Mesothelial cell of epicardium (in vitro differentiated cells): Measurements from ENCODE around the gene NOTCH2. TPM values are rescaled to one million over a fixed set of nuclear protein-coding genes. Genes with fewer than 3 reads are reported as not detected.
"Not testable (repeated sequence)": the region's sequence is repeated elsewhere in the genome, so short reads cannot be mapped to it uniquely, and the experiment has no call there.

Source experiments
- DNase-seq, 2 experiments: peaks; one replicate each; pipeline ENCODE4 v3.0.0; 2021; ENCODE audit warnings: low spot score in 2 of 2; ENCODE audit not compliant: unreplicated experiment in 2 of 2
- H3K27ac Mint-ChIP-seq: 2 replicates; pipeline ENCODE4 v1.8.0; 2021; ENCODE audit warnings: mixed read lengths
- H3K27me3 Mint-ChIP-seq: 2 replicates; pipeline ENCODE4 v1.8.0; 2021; ENCODE audit warnings: low read depth, mixed read lengths
- H3K36me3 Mint-ChIP-seq: 2 replicates; pipeline ENCODE4 v1.8.0; 2021; ENCODE audit warnings: mixed read lengths
- H3K4me1 Mint-ChIP-seq: 2 replicates; pipeline ENCODE4 v1.8.0; 2021; ENCODE audit warnings: mixed read lengths
- H3K4me3 Mint-ChIP-seq: 2 replicates; pipeline ENCODE4 v1.8.0; 2021; ENCODE audit warnings: mild to moderate bottlenecking, moderate library complexity, mixed read lengths
- H3K9me3 Mint-ChIP-seq: 2 replicates; pipeline ENCODE4 v1.8.0; 2021; ENCODE audit warnings: mixed read lengths
- total RNA-seq: library from RNA; stranded (reverse); gene quantifications from 3 replicates; pipeline ENCODE4 v1.2.1, GENCODE V29; 2021

The NOTCH2 gene
- total RNA-seq, 1 donor from 2014 or later: 292 TPM

DNA sequence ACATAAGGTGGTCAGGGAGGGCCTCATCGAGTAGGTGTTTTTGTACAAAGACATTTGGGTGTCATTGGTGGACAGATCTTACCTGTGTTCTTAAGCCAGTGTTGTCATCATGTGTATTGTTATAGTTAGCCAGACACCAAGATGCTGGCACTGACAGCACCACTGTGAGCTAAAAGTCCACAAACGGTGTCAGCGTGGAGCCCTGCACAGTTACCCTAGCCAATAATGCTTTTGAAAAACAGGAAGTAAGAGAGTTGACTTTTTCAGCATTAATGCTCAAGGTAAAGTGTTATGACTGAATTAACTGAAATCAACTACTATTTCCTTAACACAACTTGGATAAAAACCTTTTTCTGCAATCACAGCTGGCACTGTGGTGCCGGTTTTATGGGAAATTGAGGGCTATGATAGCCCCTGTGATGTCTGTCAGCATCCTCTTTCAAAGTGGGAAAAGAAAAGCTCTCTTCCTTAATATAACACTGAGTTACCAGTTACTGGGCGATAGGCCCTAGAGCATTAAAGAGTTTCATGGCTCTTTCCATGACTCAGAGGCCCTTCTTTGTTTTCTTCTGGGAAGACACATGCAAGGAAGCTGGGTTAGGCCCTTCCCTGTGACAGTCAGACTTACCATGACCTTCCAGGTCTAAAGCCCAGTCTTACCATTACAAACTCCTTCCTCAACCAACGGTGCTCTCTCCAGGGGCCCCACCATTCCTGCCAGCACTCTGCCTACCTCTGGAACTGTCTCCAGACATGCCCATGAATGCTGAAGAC, 29.7 kb upstream of the NOTCH2 start:
- H3K27me3 Mint-ChIP-seq, H3K4me1 Mint-ChIP-seq, H3K9me3 Mint-ChIP-seq, H3K36me3 Mint-ChIP-seq, DNase-seq, H3K4me3 Mint-ChIP-seq, H3K27ac Mint-ChIP-seq: not testable (repeated sequence)

DNA sequence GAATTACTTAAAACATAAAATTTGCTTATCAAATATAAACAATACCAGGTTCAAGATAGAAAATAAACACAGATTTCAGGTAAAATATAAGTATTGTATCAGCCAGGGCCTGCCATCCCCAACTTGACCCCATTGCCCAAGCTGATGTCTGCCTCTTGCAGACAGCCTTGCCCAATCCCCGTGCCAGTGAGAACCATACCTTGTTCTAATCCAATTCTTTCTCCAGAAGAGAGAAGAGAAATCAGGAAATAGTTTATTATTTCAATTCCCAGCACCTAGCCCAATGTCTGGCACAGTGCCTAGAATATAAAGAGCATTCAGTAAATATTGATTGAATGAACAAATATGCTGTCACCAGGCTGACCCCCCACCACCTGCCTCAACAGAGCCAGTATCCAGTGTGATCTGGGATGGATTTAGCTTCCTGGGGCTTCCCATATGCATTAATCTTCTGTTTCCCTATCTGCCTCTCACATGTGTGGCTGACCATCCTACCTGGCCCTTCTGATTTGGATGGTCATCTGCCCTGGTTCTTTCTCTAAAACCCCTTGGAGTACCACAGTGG, 27.6 kb upstream of the NOTCH2 start:
- H3K4me1 Mint-ChIP-seq, DNase-seq, H3K9me3 Mint-ChIP-seq, H3K4me3 Mint-ChIP-seq, H3K27me3 Mint-ChIP-seq, H3K36me3 Mint-ChIP-seq: not testable (repeated sequence)
- peak overlapping the region; percentile 25 for H3K27ac Mint-ChIP-seq

DNA sequence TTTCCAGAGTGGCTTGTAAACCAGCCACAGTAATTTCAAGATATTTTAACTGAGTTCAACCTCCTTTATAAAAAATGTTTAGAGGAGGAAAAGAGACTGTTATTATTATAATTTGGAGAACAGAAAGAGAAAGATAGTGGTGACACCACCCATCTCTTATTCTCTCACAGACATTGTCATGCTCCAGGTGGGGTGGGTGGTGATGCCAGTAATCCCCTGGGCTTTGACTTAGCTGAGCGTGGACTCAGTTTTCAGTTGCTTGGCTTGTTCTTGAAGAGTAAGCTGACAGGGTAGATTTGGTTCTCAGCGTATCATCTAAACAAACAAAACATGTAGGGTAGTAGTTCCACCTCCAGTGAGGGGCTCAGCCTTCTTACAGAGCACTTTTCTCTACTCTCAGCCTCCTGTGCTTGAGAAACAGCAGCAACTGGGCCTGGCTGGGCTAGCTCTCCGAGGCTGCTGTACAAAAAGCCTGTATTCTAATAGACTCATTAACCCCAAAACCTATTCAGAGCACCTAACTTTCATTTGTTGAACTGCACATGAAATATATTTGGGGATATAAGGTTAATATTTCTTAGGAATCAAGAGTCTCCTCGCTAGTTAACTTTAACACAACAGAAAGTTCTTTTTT, 24.2 kb upstream of the NOTCH2 start:
- H3K27me3 Mint-ChIP-seq, H3K9me3 Mint-ChIP-seq, DNase-seq, H3K27ac Mint-ChIP-seq, H3K4me1 Mint-ChIP-seq, H3K4me3 Mint-ChIP-seq, H3K36me3 Mint-ChIP-seq: not testable (repeated sequence)

DNA sequence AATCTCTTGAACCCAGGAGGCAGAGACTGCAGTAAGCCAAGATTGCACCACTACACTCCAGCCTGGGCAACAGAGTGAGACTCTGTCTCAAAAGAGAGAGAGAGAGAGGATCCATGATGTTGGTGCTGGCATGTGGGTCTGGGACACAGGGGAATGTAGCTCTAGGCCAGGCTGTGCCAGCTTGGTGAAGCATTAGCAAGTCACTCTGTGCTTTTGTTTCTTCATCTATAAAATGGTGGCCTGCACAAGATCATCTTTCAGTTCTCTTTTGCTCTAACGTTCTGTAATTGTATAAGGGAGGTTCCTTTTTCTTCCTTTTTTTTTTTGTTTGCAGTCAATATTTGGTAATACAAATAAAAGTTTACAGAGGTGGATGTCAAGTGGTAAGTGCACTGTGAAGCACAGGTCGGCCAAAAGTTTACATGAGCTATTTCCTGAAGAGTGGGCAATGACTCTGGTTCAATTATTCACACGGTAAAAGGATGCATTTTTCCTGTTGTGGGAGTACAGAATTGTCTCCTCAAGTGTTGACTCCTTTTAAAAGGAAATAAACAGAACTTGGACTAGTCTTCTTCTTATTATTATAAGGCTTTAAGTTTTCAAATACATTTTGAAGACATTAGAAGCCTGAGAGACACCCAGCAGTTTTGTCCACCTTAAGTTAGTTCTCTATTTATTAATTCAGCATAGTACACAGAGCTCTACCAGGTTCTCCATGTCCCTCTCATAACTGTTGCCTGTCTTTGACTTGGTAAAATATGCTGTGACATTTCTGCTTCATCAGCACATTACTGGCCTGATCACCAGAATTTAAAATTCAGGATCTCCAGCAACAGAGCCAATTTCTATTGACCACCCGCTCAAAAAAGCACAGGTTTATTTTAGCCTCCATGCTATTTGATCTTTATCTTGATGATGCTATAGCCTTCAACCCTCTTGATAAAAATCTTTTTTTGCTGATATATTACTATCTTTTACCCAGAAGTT, 23.1 kb upstream of the NOTCH2 start:
- H3K36me3 Mint-ChIP-seq, H3K4me3 Mint-ChIP-seq, H3K9me3 Mint-ChIP-seq, DNase-seq, H3K27ac Mint-ChIP-seq, H3K27me3 Mint-ChIP-seq, H3K4me1 Mint-ChIP-seq: not testable (repeated sequence)

DNA sequence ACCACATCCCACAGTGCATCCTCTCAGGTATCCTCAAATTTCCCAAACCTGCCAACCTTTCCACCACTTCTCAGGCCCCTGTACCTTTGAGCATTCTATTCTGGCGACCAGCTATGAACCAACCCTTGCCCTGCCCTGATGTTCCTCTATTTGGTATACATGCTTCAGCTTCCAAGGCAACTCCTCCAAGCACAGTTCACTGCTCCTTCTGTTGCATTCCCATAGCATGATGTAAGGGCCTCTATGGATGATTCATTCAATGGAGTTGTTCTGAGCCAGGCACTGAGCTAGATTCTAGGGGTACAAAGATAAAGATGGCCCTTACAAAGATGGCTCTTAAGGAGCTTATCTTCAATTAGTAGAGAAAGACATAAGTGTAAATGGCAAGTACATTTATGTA, 21.4 kb upstream of the NOTCH2 start:
- not testable (repeated sequence) for H3K27ac Mint-ChIP-seq, H3K36me3 Mint-ChIP-seq, H3K4me1 Mint-ChIP-seq, H3K9me3 Mint-ChIP-seq, H3K4me3 Mint-ChIP-seq, DNase-seq, H3K27me3 Mint-ChIP-seq

DNA sequence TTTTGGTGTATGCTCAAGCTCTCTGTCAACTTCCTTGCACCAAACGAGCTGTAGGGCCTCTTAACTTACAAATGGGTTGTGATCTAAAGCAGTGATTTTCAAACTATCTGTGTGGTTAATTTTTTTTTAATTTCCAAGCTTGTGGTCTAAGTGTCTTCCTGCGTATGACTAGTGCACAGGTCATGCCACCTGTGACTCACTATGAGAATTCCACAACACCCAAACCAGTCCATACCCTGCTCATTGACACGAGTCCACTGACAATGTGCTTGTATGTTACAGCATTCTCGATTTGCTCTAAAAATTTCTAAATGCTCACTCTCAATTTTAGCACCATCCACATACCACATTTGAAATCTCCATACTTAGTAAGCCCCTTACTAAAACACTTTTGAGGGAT, 18.5 kb upstream of the NOTCH2 start:
- not testable (repeated sequence) for DNase-seq, H3K27me3 Mint-ChIP-seq, H3K36me3 Mint-ChIP-seq, H3K9me3 Mint-ChIP-seq, H3K27ac Mint-ChIP-seq, H3K4me3 Mint-ChIP-seq, H3K4me1 Mint-ChIP-seq

DNA sequence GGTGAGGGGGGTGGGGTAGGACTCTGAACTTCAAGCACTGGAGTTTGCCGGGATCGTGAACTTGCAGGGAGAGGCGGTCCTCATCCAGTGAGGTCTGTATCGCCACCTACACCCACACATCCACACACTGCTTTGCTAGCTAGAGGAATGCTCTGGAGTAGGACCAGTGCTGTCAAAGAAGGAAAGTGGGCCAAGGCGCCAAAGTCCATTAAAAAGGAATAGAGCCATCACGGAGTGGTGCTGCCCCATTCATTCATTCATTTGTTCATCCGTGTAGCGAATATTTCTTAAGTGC, 405 bp upstream of the NOTCH2 start:
- peaks cover 14% of the 10 kb centered on the region for H3K4me1 Mint-ChIP-seq
- H3K27ac Mint-ChIP-seq, H3K27me3 Mint-ChIP-seq, DNase-seq, H3K4me3 Mint-ChIP-seq, H3K9me3 Mint-ChIP-seq, H3K36me3 Mint-ChIP-seq: not testable (repeated sequence)

DNA sequence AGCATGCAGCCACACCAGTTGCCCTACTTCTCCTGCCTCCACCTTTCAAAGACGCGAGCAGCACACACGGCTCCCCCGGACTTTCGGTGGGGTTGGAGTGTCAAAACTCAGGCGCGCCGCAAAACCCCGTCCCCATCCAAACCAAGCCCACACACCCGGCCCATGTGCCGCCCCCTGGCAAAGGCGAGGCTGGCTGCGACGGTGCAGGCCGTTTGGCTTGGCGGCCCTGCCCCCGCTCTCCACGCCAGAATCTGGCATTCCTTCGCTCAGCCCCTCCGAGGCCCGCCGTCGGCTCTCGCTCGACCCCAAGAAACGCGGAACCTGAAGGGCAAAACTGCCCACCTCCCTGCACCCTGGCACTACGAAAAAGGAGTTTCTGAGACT, 787 bp downstream of the NOTCH2 start:
- DNase-seq: peak in 1 of 2 experiments; percentile 42
- H3K36me3 Mint-ChIP-seq, H3K27me3 Mint-ChIP-seq, H3K9me3 Mint-ChIP-seq: not testable (repeated sequence)
- Mint-ChIP-seq H3K4me1 (peaks cover 14% of the 10 kb centered on the region), H3K4me3 (peak overlapping the region; percentile 63), H3K27ac (peak overlapping the region; percentile 61)

DNA sequence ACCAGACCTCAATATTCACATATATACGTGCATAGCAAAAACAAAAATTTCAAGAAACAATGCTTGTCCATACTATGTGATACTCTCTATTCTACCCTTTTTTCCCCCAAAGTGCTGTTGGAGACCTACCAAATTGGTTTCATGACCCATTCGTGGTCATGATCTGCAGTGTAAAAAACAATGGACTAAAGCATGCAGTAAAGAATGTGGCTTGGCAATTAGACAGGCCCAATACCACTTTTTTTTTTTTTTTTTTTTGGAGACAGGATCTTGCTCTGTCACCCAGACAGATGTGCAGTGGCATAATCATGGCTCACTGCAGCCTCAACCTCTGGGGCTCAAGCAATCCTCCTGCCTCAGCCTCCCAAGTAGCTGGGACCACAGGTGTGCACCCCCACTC, 21.3 kb downstream of the NOTCH2 start:
- H3K9me3 Mint-ChIP-seq: not testable (repeated sequence)

DNA sequence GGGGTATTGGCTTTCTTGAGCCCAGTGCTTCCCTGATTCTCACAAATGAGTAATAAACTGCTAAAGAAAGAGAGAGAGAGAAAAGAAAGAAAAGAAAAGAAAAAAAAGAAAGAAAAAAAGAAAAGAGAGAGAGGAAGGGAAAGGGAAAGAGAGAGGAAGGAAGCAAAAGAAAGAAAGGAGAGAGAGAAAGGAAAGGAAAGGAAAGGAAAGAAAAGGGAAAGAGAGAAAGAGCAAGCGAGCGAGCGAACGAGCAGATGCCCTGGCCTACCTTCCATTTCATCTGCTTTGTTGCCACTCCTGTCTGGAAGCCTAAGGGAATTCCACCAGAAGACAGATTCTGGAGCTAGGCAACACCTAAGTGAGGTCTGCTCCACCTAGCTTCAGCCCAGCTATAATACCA, 27.7 kb downstream of the NOTCH2 start:
- H3K27me3 Mint-ChIP-seq, H3K9me3 Mint-ChIP-seq, DNase-seq, H3K4me3 Mint-ChIP-seq, H3K27ac Mint-ChIP-seq, H3K36me3 Mint-ChIP-seq, H3K4me1 Mint-ChIP-seq: not testable (repeated sequence)

More for the DNA sequence above, 21.3 kb downstream of the NOTCH2 start:
- H3K4me1 Mint-ChIP-seq, H3K27ac Mint-ChIP-seq, H3K4me3 Mint-ChIP-seq, DNase-seq, H3K27me3 Mint-ChIP-seq, H3K36me3 Mint-ChIP-seq: not testable (repeated sequence)

DNA sequence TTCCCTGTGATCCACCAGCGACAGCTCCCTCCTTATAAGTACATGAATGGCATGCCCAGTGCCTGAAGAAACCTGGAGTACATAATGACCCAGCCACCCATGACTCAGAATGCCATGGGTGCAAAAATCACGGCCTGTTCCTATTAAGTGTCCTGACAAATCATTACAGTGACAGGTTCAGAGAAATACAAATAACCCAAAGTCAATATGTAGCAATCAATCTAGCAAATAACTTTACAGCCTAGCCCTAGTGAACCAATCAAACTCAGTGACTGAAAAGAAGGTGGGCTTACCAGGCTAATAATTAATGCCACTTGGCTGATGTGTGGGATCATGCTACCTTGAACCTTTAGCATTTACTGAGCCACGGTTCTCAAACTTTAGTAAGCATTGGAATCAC, 37.2 kb downstream of the NOTCH2 start:
- H3K27me3 Mint-ChIP-seq, H3K27ac Mint-ChIP-seq, H3K9me3 Mint-ChIP-seq, H3K4me3 Mint-ChIP-seq, DNase-seq, H3K4me1 Mint-ChIP-seq, H3K36me3 Mint-ChIP-seq: not testable (repeated sequence)

DNA sequence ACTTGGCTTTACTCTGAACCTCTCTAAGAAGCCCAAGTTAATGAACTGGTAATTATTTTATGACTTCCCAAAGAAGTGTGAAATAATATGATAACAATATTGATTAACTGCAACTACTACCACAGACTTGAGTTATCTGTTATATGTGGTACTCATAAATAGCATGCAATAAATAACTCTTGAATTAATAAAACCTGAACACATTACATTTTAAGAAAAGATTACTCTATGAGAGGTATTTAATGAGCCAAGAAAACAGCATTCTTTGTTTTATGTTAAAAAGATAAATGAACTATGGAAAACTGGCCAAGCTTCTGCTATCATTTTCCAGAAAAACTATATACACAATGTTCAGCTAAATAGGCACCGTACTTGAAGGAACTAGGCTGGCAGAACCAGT, 45.7 kb downstream of the NOTCH2 start:
- H3K4me3 Mint-ChIP-seq, H3K9me3 Mint-ChIP-seq, DNase-seq, H3K4me1 Mint-ChIP-seq, H3K27ac Mint-ChIP-seq, H3K27me3 Mint-ChIP-seq, H3K36me3 Mint-ChIP-seq: not testable (repeated sequence)

DNA sequence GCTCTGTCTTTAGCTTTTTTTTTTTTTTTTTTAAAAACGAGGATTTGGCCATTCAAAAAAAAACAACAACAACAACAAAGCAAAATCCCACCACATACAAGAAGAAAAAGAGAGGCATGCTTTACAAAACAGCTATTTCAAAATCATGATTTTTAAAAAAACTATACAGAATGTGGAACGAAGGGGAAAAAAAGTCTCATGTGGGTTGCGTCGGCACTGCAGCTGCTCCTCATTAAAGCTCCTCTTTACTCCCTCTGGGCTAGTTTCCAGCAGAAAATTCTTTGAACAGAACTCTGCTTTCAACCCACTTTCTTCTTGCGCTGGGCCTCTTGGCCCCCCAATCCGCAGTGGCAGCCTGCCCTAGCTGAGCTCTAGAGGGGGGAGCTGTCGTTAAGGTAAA, 54.5 kb downstream of the NOTCH2 start:
- not testable (repeated sequence) for DNase-seq, H3K4me1 Mint-ChIP-seq, H3K9me3 Mint-ChIP-seq, H3K27me3 Mint-ChIP-seq, H3K36me3 Mint-ChIP-seq
- H3K4me3 Mint-ChIP-seq: peak overlapping the region; percentile 48
- H3K27ac Mint-ChIP-seq: peak overlapping the region; percentile 93

DNA sequence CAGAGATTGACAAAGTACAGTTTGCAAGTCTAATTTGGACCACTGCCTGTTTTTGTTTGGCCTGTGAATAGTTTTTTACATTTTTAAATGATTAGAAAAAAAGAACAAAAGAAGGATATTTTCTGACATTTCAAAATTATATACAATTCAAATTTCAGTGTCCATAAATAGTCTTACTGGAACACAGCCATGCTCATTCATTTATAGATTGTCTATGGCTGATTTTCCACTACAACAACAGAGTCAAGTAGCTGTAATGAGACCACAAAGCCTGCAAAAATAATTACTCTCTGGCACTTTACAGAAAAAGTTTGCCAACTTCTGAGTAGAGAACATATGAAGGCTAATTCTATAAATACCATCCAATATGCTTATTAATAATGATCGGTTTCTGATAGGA, 61.1 kb downstream of the NOTCH2 start:
- not testable (repeated sequence) for DNase-seq, H3K36me3 Mint-ChIP-seq, H3K4me1 Mint-ChIP-seq, H3K4me3 Mint-ChIP-seq, H3K27me3 Mint-ChIP-seq, H3K9me3 Mint-ChIP-seq, H3K27ac Mint-ChIP-seq
